Adrenal gland (tissue), 12 donors: ENCODE data around the gene SRCAP. TPM values are rescaled to one million over a fixed set of nuclear protein-coding genes. Genes with fewer than 3 reads are reported as not detected.

ENCODE experiments used
- DNase-seq, 7 donors: peaks; one replicate each; pipeline ENCODE4 v3.0.0-alpha.2; 2019 to 2020
- H3K27ac ChIP-seq, 5 donors: fragments of 200-600 bp; sonication (generic) in 4 of 5; 1 replicate in 3 of 5; 2 replicates in 2 of 5; pipeline versions ENCODE4 v1.5.1 to v1.8.0; 2016 to 2020; ENCODE audit warnings: mild to moderate bottlenecking in 1 of 5
- H3K27me3 ChIP-seq: fragments of 200-600 bp; 2 replicates; pipeline ENCODE4 v1.8.0; 2021
- H3K36me3 ChIP-seq, 2 donors: fragments of 200-600 bp; replicated peaks in 1 of 2; 1 replicate in 1 of 2; 2 replicates in 1 of 2; pipeline versions ENCODE4 v1.5.1 to v1.8.0; 2018 to 2022
- H3K4me1 ChIP-seq, 2 donors: fragments of 200-600 bp; replicated peaks in 1 of 2; 1 replicate in 1 of 2; 2 replicates in 1 of 2; pipeline versions ENCODE4 v1.5.1 to v1.8.0; 2018 to 2021
- H3K4me3 ChIP-seq, 4 donors: fragments of 200-600 bp; sonication (generic) in 3 of 4; one replicate each; pipeline ENCODE4 v1.5.1; 2016 to 2018
- H3K9me3 ChIP-seq, 3 donors: fragments of 200-600 bp; sonication (generic) in 1 of 3; replicated peaks in 1 of 3; 1 replicate in 2 of 3; 2 replicates in 1 of 3; pipeline versions ENCODE4 v1.5.1 to v1.8.0; 2016 to 2021
- POLR2A ChIP-seq, 2 donors: fragments of 450-650 bp; IDR thresholded peaks; one replicate each; pipeline ENCODE4 v1.6.1; 2017; ENCODE audit warnings: antibody characterized with exemption in 2 of 2, mild to moderate bottlenecking in 2 of 2, moderate library complexity in 1 of 2
- WGBS, 4 donors: extraction: QIAGEN DNeasy Blood & Tissue Kit in 2 of 4; methylation state at CpG; one replicate each; pipeline versions ENCODE4 v1.1.5 to v1.1.7; 2013 to 2017; 5-methylcytosine and 5-hydroxymethylcytosine counted together
- intact Hi-C, 2 donors: fragments of 100-400 bp; cut with DNase I; formaldehyde crosslinking; loops; one replicate each; pipeline versions ENCODE4 v1.14.1 to v1.15.0; 2022 to 2023
- polyA plus RNA-seq, 3 donors: library from polyadenylated mRNA; stranded (reverse); fragments of 200-250 nt in 2 of 3; fragments of 350-450 nt in 1 of 3; fragmentation: Illumina TruSeq in 1 of 3; extraction: RNeasy Lipid Tissue Mini Kit (QIAGEN cat#74804) in 1 of 3; gene quantifications; one replicate each; pipeline ENCODE4 v1.2.3, GENCODE V29; 2013 to 2014
- total RNA-seq, 9 donors: library from RNA; depleted of rRNA in 4 of 9; stranded (reverse); fragments of >200 nt in 4 of 9; fragments of 120-200 nt in 1 of 9; fragmentation: NEBNext Ultra II Directional in 1 of 9; extraction: Animal tissue kit (Norgen Biotek cat#: 25700) in 1 of 9; gene quantifications; one replicate each; pipeline versions ENCODE4 v1.1.0 to v1.2.4, GENCODE V29; 2013 to 2023
- TF ChIP-seq, protein P1 (sequence below), 6 experiments: fragments of 450-650 bp in 4 of 6; fragments of 200-600 bp in 2 of 6; sonication (generic) in 1 of 6; IDR thresholded peaks; 1 replicate in 5 of 6; 2 replicates in 1 of 6; pipeline versions ENCODE4 v1.5.1 to v1.8.0; 2016 to 2021; ENCODE audit warnings: antibody characterized with exemption in 6 of 6, mild to moderate bottlenecking in 2 of 6, moderate library complexity in 1 of 6
- donor health status: healthy with polysubstance abuse.
- donor health status: Bipolar disorder and iron deficiency.
- donor health status: DM: yes; HTN: yes; CAD: no.
- donor health status: DM: no; HTN: no; CAD: no.
- donor health status: DM: no; HTN: no; CAD: no.
- donor health status: DM: yes; HTN: yes; CAD: no.

SRCAP gene
- total and polyA plus RNA-seq, 12 donors: 3.7 to 82.4 (median 46.6) TPM

DNA sequence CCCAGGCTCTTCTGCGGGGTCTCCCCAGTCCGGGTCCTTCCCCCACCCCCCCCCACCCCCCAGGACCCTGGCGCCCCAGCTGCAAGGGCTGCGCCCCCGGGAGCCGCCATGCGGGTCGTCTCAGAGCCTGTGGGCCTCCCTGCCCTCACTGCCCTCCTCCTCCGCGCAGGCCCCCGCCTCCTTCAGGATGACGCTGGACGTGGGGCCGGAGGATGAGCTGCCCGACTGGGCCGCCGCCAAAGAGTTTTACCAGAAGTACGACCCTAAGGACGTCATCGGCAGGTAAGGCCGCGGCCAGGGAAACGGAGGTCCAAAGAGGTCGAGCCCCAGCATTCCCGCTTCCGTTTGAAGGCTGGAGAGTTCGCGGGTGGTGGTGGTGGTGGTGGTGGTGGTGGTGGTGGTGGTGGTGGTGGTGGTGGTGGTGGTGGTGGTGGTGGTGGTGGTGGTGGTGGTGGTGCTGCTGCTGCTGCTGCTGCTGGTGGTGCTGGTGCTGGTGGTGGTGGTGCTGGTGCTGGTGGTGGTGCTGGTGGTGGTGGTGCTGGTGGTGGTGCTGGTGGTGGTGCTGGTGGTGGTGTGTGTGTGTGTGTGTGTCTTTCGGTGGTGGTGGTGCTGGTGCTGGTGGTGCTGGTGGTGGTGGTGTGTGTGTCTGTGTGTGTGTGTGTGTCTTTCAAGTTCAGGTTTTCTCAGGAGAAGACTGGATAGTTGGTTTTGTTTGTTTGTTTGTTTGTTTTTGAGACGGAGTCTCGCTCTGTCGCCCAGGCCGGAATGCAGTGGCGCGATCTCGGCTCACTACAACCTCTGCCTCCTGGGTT lies 49.9 kb downstream of the SRCAP start:
- intact Hi-C loops: no loop called here
- Histone ChIP-seq H3K27ac (peak overlapping the region in 4 of 5 donors; percentile 46 to 93 (median 64)), H3K36me3 (peaks cover 0 to 28% of the 10 kb centered on the region in 2 donors), H3K27me3 (no peaks in the 10 kb centered on the region), H3K4me3 (peak overlapping the region in 2 of 4 donors; percentile 85 to 98), H3K9me3 (no peaks in the 10 kb centered on the region), H3K4me1 (peaks cover 0 to 8% of the 10 kb centered on the region in 2 donors)
- 15 to 56% (median 22%) methylated on average over 10 to 36 of the region's 36 CpGs for WGBS, 4 donors
- no peak for TF ChIP-seq POLR2A (IDR thresholded peaks at IDR 0.05)
- TF ChIP-seq, protein P1, sequence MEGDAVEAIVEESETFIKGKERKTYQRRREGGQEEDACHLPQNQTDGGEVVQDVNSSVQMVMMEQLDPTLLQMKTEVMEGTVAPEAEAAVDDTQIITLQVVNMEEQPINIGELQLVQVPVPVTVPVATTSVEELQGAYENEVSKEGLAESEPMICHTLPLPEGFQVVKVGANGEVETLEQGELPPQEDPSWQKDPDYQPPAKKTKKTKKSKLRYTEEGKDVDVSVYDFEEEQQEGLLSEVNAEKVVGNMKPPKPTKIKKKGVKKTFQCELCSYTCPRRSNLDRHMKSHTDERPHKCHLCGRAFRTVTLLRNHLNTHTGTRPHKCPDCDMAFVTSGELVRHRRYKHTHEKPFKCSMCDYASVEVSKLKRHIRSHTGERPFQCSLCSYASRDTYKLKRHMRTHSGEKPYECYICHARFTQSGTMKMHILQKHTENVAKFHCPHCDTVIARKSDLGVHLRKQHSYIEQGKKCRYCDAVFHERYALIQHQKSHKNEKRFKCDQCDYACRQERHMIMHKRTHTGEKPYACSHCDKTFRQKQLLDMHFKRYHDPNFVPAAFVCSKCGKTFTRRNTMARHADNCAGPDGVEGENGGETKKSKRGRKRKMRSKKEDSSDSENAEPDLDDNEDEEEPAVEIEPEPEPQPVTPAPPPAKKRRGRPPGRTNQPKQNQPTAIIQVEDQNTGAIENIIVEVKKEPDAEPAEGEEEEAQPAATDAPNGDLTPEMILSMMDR (IDR thresholded peaks at IDR 0.05): no peak
- DNase-seq: peak in 6 of 7 donors; percentile 58 to 76 (median 66)

DNA sequence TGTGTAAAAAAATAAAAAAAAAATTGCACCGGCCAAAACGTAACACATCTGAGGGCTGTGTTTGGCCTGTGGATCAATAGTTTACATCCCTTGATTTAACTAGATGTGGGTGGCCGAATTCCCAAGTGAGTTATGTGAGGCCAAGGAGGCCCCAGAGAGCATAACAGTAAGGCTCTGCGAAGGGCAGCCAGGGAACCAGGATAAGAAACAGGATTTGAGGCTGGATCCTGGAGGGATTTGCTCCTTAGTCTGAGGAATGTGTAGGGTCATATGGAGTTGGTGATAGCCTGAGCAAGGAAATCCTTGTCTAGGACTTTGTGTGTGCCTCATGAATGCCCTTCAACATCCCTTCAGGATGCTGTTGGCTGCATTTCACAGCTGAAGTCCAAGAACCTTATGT lies 51.2 kb downstream of the SRCAP start:
- H3K36me3 ChIP-seq: peaks cover 0 to 31% of the 10 kb centered on the region in 2 donors

DNA sequence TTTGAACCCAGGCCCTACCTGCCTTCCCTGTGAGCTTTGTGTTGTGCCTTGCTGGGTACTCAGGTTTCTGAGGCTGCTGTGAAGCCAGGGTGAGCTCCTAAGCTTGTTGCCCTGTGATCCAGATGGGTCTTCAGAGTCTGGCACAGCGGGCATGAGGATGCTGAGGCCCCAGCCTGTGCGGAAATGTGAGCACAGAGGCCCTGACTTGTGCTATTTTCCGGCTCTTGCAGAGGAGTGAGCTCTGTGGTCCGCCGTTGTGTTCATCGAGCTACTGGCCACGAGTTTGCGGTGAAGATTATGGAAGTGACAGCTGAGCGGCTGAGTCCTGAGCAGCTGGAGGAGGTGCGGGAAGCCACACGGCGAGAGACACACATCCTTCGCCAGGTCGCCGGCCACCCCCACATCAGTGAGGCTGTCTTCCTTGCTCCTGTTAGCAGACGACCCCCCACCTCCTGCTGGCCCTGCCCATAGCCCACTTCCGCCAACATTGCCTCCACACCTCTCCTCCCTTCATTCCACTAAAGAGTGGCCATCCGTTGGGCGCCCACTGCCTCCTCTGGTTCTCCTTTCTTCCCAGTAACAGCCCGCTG lies 52.0 kb downstream of the SRCAP start:
- Histone ChIP-seq H3K27me3 (no peaks in the 10 kb centered on the region), H3K4me1 (peaks cover 0 to 8% of the 10 kb centered on the region in 2 donors), H3K36me3 (peaks cover 0 to 36% of the 10 kb centered on the region in 2 donors), H3K9me3 (no peaks in the 10 kb centered on the region), H3K27ac (no peak overlapping the region), H3K4me3 (no peak overlapping the region)
- intact Hi-C loops: loop anchor here in 1 of 2 donors (10.0 kb wide), 1 partner anchor 46 kb away; no protein-coding TSS in a partner anchor
- DNase-seq: peak in 1 of 7 donors; percentile 12
- TF ChIP-seq POLR2A (IDR thresholded peaks at IDR 0.05): no peak
- TF ChIP-seq, protein P1 (IDR thresholded peaks at IDR 0.05): no peak
- 90 to 93% (median 92%) methylated on average over 16 to 20 of the region's 20 CpGs for WGBS, 4 donors

More for the DNA sequence above, 51.2 kb downstream of the SRCAP start:
- H3K4me1 ChIP-seq: peaks cover 0 to 8% of the 10 kb centered on the region in 2 donors
- no peaks in the 10 kb centered on the region for H3K27me3 ChIP-seq
- DNase-seq: no peak
- no peak overlapping the region for H3K4me3 ChIP-seq
- WGBS, 4 donors: 91 to 95% (median 92%) methylated on average over 4 of the region's 4 CpGs
- intact Hi-C loops: loop anchor here in 1 of 2 donors (10.0 kb wide), 1 partner anchor 45 kb away; no protein-coding TSS in a partner anchor
- H3K9me3 ChIP-seq: no peaks in the 10 kb centered on the region
- TF ChIP-seq POLR2A (IDR thresholded peaks at IDR 0.05): no peak
- TF ChIP-seq, protein P1 (IDR thresholded peaks at IDR 0.05): no peak
- no peak overlapping the region for H3K27ac ChIP-seq

DNA sequence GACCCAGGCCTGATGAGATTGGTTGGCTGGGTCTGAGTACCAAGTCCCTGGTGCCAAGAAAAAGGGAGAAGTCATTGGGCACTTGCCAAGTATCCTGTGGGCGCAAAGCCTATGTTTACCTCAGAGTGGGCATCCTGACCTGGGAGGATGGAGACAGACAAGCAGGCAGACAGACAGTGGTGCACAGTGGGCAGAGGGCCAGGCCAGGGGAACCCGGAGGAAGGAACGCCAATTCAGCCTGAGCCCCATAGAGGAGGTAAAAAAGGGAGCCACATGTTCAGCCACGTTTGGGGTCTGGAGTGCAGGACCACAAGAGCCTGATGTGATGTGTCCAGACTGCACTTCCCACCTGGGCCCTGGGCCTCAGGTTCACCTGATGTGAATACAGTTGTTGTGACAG lies 54.6 kb downstream of the SRCAP start:
- Histone ChIP-seq H3K27me3 (no peaks in the 10 kb centered on the region), H3K9me3 (no peaks in the 10 kb centered on the region), H3K4me3 (no peak overlapping the region), H3K4me1 (no peaks in the 10 kb centered on the region), H3K36me3 (peaks cover 0 to 46% of the 10 kb centered on the region in 2 donors), H3K27ac (no peak overlapping the region)
- intact Hi-C loops: loop anchor here in 1 of 2 donors (10.0 kb wide), 1 partner anchor 49 kb away; no protein-coding TSS in a partner anchor
- WGBS, 4 donors: 81 to 88% (median 85%) methylated on average over 4 of the region's 4 CpGs
- no peak for TF ChIP-seq POLR2A (IDR thresholded peaks at IDR 0.05)
- TF ChIP-seq, protein P1 (IDR thresholded peaks at IDR 0.05): no peak
- DNase-seq: peak in 1 of 7 donors; percentile 12
